Retinal pigment epithelial cell (primary cell): ENCODE results near the gene SYK.
A peak's percentile ranks its signal among the peaks of the same experiment; 100 is the strongest.

Source experiments
- DNase-seq: peaks from one replicate; pipeline ENCODE4 v3.0.0-alpha.2; 2010; ENCODE audit warnings: low read depth
- H3K4me3 ChIP-seq: 2 replicates; pipeline ENCODE4 v1.5.1; 2011; ENCODE audit warnings: mild to moderate bottlenecking, low read length, control low read depth, moderate library complexity
- CTCF ChIP-seq: conservative IDR thresholded peaks from 2 replicates; pipeline ENCODE4 v1.5.1; 2011; ENCODE audit warnings: low read depth, low read length, control low read depth, inconsistent platforms

SYK gene

GRCh38 chr9:90868555-90868954 lies 66.9 kb downstream of the SYK start:
- H3K4me3 ChIP-seq = no peak overlapping the region
- no peak for DNase-seq
- TF ChIP-seq CTCF = no peak

GRCh38 chr9:90869361-90869760 lies 67.7 kb downstream of the SYK start:
- TF ChIP-seq CTCF = no peak
- no peak for DNase-seq
- H3K4me3 ChIP-seq = no peak overlapping the region

- peak; percentile 93 for TF ChIP-seq CTCF
- no peak overlapping the region for H3K4me3 ChIP-seq
- peak; percentile 0 for DNase-seq
Observed at GRCh38 chr9:90870621-90871326, 69.2 kb downstream of the SYK start.

- no peak for TF ChIP-seq CTCF
- no peak for DNase-seq
- no peak overlapping the region for H3K4me3 ChIP-seq
Observed at GRCh38 chr9:90871327-90871935, 69.8 kb downstream of the SYK start.

- no peak for TF ChIP-seq CTCF
- DNase-seq = no peak
- H3K4me3 ChIP-seq = no peak overlapping the region
Observed at GRCh38 chr9:90872835-90873294, 71.2 kb downstream of the SYK start.

GRCh38 chr9:90873422-90873821 lies 71.8 kb downstream of the SYK start:
- DNase-seq = no peak
- H3K4me3 ChIP-seq = no peak overlapping the region
- no peak for TF ChIP-seq CTCF

GRCh38 chr9:90874194-90874593 lies 72.6 kb downstream of the SYK start:
- no peak overlapping the region for H3K4me3 ChIP-seq
- no peak for TF ChIP-seq CTCF
- no peak for DNase-seq
